IMR-90 (cell line): ENCODE measurements around the gene DNAJC7. TPM values are rescaled to one million over a fixed set of nuclear protein-coding genes. Genes with fewer than 3 reads are reported as not detected.
A peak's percentile ranks its signal among the peaks of the same experiment; 100 is the strongest.

Source experiments
- ATAC-seq: fragments of 200-7000 bp; cut with Tn5 transposase; 2 replicates; pipeline ENCODE4 v1.9.1; 2020; ENCODE audit warnings: low read depth, mild to moderate bottlenecking, moderate library complexity
- BruUV-seq: library from RNA; stranded (reverse); fragments of 400-500 nt; replicated peaks from 2 replicates; lab custom pipeline; 2021; lab: Mats Ljungman, UMichigan
- CTCF ChIA-PET: fragments of 300-600 bp; formaldehyde crosslinking; extraction: SDS; loops from one replicate; lab custom pipeline; 2021; ENCODE audit warnings: antibody characterized with exemption; lab: Yijun Ruan, JAX
- POLR2A ChIA-PET: fragments of 300-600 bp; sonication (Branson Sonifier 250); formaldehyde crosslinking; loops from one replicate; lab custom pipeline; 2022; ENCODE audit warnings: antibody characterized with exemption; ENCODE audit not compliant: unreplicated experiment; lab: Charles Lee
- DNase-seq: peaks from one replicate; pipeline ENCODE4 v3.0.0; 2013
- H2AFZ ChIP-seq: replicated peaks from 2 replicates; pipeline ENCODE3; 2013; ENCODE audit warnings: low read length, mild to moderate bottlenecking; ENCODE audit not compliant: poor library complexity
- H2AK5ac ChIP-seq: 2 replicates; pipeline ENCODE4 v1.6.1; 2013; ENCODE audit warnings: low read depth, low read length, inconsistent platforms
- H2AK9ac ChIP-seq: replicated peaks from 2 replicates; pipeline ENCODE3; 2013; ENCODE audit warnings: mild to moderate bottlenecking, low read depth, low read length, moderate library complexity; ENCODE audit not compliant: poor library complexity
- H2BK120ac ChIP-seq: 2 replicates; pipeline ENCODE4 v1.6.1; 2013; ENCODE audit warnings: low read depth, low read length, inconsistent platforms
- H2BK15ac ChIP-seq: 3 replicates; pipeline ENCODE4 v1.6.1; 2013; ENCODE audit warnings: low read depth, low read length, inconsistent platforms
- H2BK20ac ChIP-seq: 2 replicates; pipeline ENCODE4 v1.6.1; 2013; ENCODE audit warnings: low read depth, mild to moderate bottlenecking, inconsistent platforms, low read length, moderate library complexity
- H2BK5ac ChIP-seq: 2 replicates; pipeline ENCODE4 v1.6.1; 2013; ENCODE audit warnings: mild to moderate bottlenecking, low read depth, low read length, inconsistent platforms; ENCODE audit not compliant: poor library complexity, severe bottlenecking
- H3K14ac ChIP-seq: replicated peaks from 2 replicates; pipeline ENCODE4 v1.6.1; 2013; ENCODE audit warnings: low read depth, low read length, inconsistent platforms
- H3K18ac ChIP-seq: 2 replicates; pipeline ENCODE4 v1.6.1; 2013; ENCODE audit warnings: low read depth, low read length, control low read depth
- H3K23ac ChIP-seq: 2 replicates; pipeline ENCODE4 v1.6.1; 2013; ENCODE audit warnings: low read depth, low read length, inconsistent platforms
- H3K27ac ChIP-seq: 2 replicates; pipeline ENCODE4 v1.5.1; 2013; ENCODE audit warnings: mild to moderate bottlenecking, control low read depth, low read length; ENCODE audit not compliant: insufficient read depth
- H3K27me3 ChIP-seq: 2 replicates; pipeline ENCODE4 v1.6.1; 2013; ENCODE audit warnings: low read length; ENCODE audit not compliant: control insufficient read depth, insufficient read depth
- H3K36me3 ChIP-seq: 2 replicates; pipeline ENCODE4 v1.6.1; 2013; ENCODE audit warnings: low read length, mixed read lengths; ENCODE audit not compliant: control insufficient read depth, insufficient read depth
- H3K4ac ChIP-seq: 2 replicates; pipeline ENCODE4 v1.6.1; 2013; ENCODE audit warnings: low read depth, low read length, inconsistent platforms
- H3K4me1 ChIP-seq: 2 replicates; pipeline ENCODE4 v1.6.1; 2013; ENCODE audit warnings: low read length, mixed read lengths; ENCODE audit not compliant: control insufficient read depth, insufficient read depth
- H3K4me2 ChIP-seq: 2 replicates; pipeline ENCODE4 v1.6.1; 2013; ENCODE audit warnings: low read depth, mild to moderate bottlenecking, control low read depth, low read length, moderate library complexity
- H3K4me3 ChIP-seq: 2 replicates; pipeline ENCODE4 v1.5.1; 2013; ENCODE audit warnings: low read depth, mild to moderate bottlenecking, control low read depth, low read length, moderate library complexity; ENCODE audit not compliant: insufficient read depth
- H3K56ac ChIP-seq: 2 replicates; pipeline ENCODE4 v1.6.1; 2013; ENCODE audit warnings: low read length, inconsistent platforms; ENCODE audit not compliant: insufficient read depth; ENCODE audit errors: extremely low read depth
- H3K79me1 ChIP-seq, 2 experiments: 2 replicates each; pipeline ENCODE4 v1.6.1; 2013; ENCODE audit warnings: low read length in 2 of 2, inconsistent platforms in 1 of 2, low read depth in 1 of 2
- H3K9ac ChIP-seq: 2 replicates; pipeline ENCODE4 v1.6.1; 2013; ENCODE audit warnings: low read depth, low read length, control low read depth
- H3K9me1 ChIP-seq: 2 replicates; pipeline ENCODE4 v1.6.1; 2013; ENCODE audit warnings: low read length, inconsistent platforms; ENCODE audit not compliant: insufficient read depth
- H3K9me3 ChIP-seq: 2 replicates; pipeline ENCODE4 v1.6.1; 2013; ENCODE audit warnings: low read length; ENCODE audit not compliant: control insufficient read depth, insufficient read depth
- H4K20me1 ChIP-seq: 2 replicates; pipeline ENCODE4 v1.6.1; 2013; ENCODE audit warnings: low read length, inconsistent platforms; ENCODE audit not compliant: insufficient read depth
- H4K5ac ChIP-seq: 2 replicates; pipeline ENCODE4 v1.6.1; 2013; ENCODE audit warnings: mild to moderate bottlenecking, low read depth, low read length, control low read depth
- H4K8ac ChIP-seq, 2 experiments: 2 replicates each; pipeline ENCODE4 v1.6.1; 2013; ENCODE audit warnings: low read depth in 2 of 2, low read length in 2 of 2, control low read depth in 1 of 2, inconsistent platforms in 1 of 2
- H4K91ac ChIP-seq: 2 replicates; pipeline ENCODE4 v1.6.1; 2013; ENCODE audit warnings: low read depth, low read length, inconsistent platforms; ENCODE audit not compliant: insufficient read depth
- MAFK ChIP-seq: IDR thresholded peaks from 2 replicates; pipeline ENCODE4 v1.6.1; 2012; ENCODE audit warnings: low read depth, low read length, improper control_type of control experiment
- RAD21 ChIP-seq: IDR thresholded peaks from 2 replicates; pipeline ENCODE4 v1.6.1; 2012; ENCODE audit warnings: low read length, improper control_type of control experiment
- WGBS, 2 experiments: methylation state at CpG; one replicate each; pipeline versions ENCODE4 v1.1.5 to v1.1.7; 2013; ENCODE audit warnings: missing lambda C conversion rate in 2 of 2; ENCODE audit not compliant: insufficient read length in 1 of 2; ENCODE audit errors: extremely low coverage in 2 of 2; 5-methylcytosine and 5-hydroxymethylcytosine counted together
- dilution Hi-C: fragments of 300-500 bp; cut with HindIII; formaldehyde crosslinking; loops from one replicate; pipeline ENCODE4 v1.14.3; 2018; ENCODE audit warnings: low sequenced_read_pairs; ENCODE audit not compliant: unreplicated experiment
- in situ Hi-C: fragments of 300-500 bp; cut with MboI; formaldehyde crosslinking; loops from 3 replicates; pipeline ENCODE4 v1.14.3; 2019; ENCODE audit warnings: low sequenced_read_pairs, inconsistent platforms, mixed read lengths
- intact Hi-C: fragments of 100-400 bp; cut with micrococcal nuclease; formaldehyde crosslinking; loops from 2 replicates; pipeline ENCODE4 v1.10.0; 2022
- polyA plus RNA-seq, 3 experiments: library from polyadenylated mRNA; depleted of rRNA; stranded (reverse); fragments of >200 nt; gene quantifications; 2 replicates each; pipeline ENCODE4 v1.2.3, GENCODE V29; 2012; ENCODE audit warnings: low replicate concordance in 1 of 3
- total RNA-seq: library from RNA; depleted of rRNA; stranded (reverse); fragments of >200 nt; gene quantifications from 2 replicates; pipeline ENCODE4 v1.2.3, GENCODE V29; 2012

DNAJC7 gene
- total and polyA plus RNA-seq, 2 of the 4 experiments (the other 2 are of a cell fraction), result 49.3 to 71.7 TPM

- no peak overlapping the region for H3K4me3 ChIP-seq
- no peak overlapping the region for H3K14ac ChIP-seq
- no peak overlapping the region for H2BK20ac ChIP-seq
- H3K27me3 ChIP-seq, result no peaks in the 10 kb centered on the region
- H3K23ac ChIP-seq, result no peak overlapping the region
- H4K20me1 ChIP-seq, result peaks cover 27% of the 10 kb centered on the region
- peaks cover 9% of the 10 kb centered on the region for H3K4me1 ChIP-seq
- H3K4me2 ChIP-seq, result no peak overlapping the region
- H2BK15ac ChIP-seq, result no peak overlapping the region
- peaks cover 37 to 74% of the 10 kb centered on the region in 2 experiments for H3K79me1 ChIP-seq
- no peak overlapping the region for H2AK5ac ChIP-seq
- intact Hi-C loops, result no loop called here
- in situ Hi-C loops, result no loop called here
- H4K91ac ChIP-seq, result no peak overlapping the region
- TF ChIP-seq RAD21 (no peak), MAFK (peak; percentile 86)
- DNase-seq (no peak), ATAC-seq (no peak)
- ChIA-PET CTCF (no interaction called here), POLR2A (no interaction called here)
- no peak overlapping the region for H4K8ac ChIP-seq
- H2AK9ac ChIP-seq, result no peak overlapping the region
- H3K36me3 ChIP-seq, result peaks cover 49% of the 10 kb centered on the region
- H3K9ac ChIP-seq, result no peak overlapping the region
- no peak overlapping the region for H3K27ac ChIP-seq
- peaks cover 16% of the 10 kb centered on the region for H3K9me1 ChIP-seq
- BruUV-seq, result no TSS peak
- H2BK5ac ChIP-seq, result no peak overlapping the region
- H4K5ac ChIP-seq, result no peak overlapping the region
- no peak overlapping the region for H3K56ac ChIP-seq
- dilution Hi-C loops, result no loop called here
- H3K9me3 ChIP-seq, result no peaks in the 10 kb centered on the region
- H3K18ac ChIP-seq, result no peak overlapping the region
- whole genome bisulfite sequencing, 2 experiments, result 50% methylated on average over 1 of the region's 2 CpGs; no CpG with 5 or more reads in 1 of the 2 experiments
- H2BK120ac ChIP-seq, result no peak overlapping the region
- no peak overlapping the region for H3K4ac ChIP-seq
- no peak overlapping the region for H2AFZ ChIP-seq
These were observed 18.7 kb downstream of the DNAJC7 start for GRCh38 chr17:41998497-41998896.
